GM20431 (cell line): ENCODE results near the gene RRP9.

Experiments used
- in situ Hi-C: fragments of 300-500 bp; cut with MseI, MboI; formaldehyde crosslinking; loops from one replicate; pipeline ENCODE4 v1.15.0; 2020; ENCODE audit warnings: low sequenced_read_pairs; ENCODE audit not compliant: unreplicated experiment

Gene RRP9

DNA sequence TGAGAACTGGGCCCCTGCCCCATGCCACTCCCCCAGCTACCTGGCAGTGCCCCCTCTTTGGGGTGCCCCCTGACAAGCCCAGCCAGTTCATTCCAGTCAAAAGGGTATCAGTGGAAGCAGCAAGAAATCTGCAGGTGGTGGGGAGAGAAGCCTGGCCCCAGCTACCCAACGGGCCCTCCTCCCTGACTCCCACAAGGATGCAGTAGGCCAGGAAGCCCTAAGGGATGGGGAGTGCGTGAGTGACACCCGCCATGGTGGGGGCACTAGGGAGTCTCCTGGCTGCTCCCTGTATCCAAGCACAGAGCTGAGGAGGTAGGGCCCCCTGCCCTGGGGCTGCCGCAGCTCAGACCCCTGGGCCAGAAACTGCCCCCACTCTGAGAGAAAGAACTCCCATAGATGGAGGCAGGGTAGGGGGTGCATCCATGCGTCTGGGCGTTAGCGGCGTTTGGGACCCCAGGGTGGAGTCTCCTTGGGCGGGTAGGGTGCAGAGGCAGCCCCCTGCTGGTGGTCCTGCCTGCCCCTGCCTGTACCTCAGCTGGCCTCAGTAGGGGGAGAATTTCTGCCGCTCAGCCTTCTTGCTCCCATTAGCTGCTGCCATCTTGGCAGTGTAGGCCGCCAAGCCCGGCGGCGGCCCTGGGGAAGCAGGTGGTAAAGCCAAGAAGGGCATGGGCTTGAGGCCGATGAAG lies 16.0 kb upstream of the RRP9 start:
- in situ Hi-C loops = no loop called here

DNA sequence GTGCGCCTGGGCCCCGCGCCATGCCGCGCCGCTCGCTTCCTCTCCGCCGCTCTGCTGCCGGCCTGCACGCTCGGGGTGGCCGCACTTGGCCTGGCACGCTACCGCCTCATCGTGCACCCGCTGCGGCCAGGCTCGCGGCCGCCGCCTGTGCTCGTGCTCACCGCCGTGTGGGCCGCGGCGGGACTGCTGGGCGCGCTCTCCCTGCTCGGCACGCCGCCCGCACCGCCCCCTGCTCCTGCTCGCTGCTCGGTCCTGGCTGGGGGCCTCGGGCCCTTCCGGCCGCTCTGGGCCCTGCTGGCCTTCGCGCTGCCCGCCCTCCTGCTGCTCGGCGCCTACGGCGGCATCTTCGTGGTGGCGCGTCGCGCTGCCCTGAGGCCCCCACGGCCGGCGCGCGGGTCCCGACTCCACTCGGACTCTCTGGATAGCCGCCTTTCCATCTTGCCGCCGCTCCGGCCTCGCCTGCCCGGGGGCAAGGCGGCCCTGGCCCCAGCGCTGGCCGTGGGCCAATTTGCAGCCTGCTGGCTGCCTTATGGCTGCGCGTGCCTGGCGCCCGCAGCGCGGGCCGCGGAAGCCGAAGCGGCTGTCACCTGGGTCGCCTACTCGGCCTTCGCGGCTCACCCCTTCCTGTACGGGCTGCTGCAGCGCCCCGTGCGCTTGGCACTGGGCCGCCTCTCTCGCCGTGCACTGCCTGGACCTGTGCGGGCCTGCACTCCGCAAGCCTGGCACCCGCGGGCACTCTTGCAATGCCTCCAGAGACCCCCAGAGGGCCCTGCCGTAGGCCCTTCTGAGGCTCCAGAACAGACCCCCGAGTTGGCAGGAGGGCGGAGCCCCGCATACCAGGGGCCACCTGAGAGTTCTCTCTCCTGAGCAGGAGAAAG lies 14.4 kb upstream of the RRP9 start:
- in situ Hi-C loops = no loop called here

- in situ Hi-C loops = no loop called here
Measured at GRCh38 chr3:51955175-51955892, 13.6 kb upstream of the RRP9 start, which contains the start of gene GPR62. Gene GPR62 (plus strand): TSS chr3:51955381. CDS start chr3:51955653, 272 bp downstream.

DNA sequence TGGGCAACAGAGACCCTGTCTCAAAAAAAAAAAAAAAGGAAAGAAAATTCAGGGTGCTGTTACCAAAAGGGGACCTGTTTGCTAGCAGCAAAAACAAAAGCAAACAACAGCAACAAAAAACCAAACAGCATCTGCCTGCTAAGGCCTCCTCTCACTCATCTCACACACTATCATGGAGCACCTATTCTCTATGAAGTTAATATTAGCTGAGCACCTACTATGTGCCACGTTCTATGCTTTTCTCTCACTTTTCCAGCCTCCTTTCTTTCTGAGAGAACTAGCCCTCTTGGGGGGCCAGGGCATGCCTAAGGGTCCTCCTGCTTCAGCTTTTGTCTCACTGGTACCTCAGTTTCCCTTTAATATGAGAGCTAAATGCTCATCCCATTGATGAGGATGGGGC lies 13.0 kb upstream of the RRP9 start:
- in situ Hi-C loops = no loop called here

GRCh38 chr3:51954105-51954504 lies 12.4 kb upstream of the RRP9 start:
- in situ Hi-C loops = no loop called here

DNA sequence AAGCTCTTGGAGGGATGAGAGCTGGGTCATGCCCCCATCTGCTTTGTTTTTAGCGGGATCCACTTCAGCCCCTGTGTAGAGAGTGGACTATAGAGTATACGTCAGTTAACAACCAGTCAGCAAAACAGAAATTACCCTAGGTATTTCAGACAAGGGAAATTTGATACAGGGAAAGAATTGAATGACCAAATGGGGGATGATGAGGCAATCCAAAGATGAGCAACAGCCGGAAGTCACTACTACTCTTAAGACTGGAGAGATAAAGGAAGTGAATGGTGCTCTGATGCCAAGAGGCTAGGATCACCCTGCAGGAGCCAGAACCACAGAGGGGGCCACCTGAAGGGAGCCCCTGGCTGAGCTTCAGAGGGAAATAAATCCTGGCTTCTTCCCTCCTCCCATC lies 11.7 kb upstream of the RRP9 start:
- in situ Hi-C loops = no loop called here

DNA sequence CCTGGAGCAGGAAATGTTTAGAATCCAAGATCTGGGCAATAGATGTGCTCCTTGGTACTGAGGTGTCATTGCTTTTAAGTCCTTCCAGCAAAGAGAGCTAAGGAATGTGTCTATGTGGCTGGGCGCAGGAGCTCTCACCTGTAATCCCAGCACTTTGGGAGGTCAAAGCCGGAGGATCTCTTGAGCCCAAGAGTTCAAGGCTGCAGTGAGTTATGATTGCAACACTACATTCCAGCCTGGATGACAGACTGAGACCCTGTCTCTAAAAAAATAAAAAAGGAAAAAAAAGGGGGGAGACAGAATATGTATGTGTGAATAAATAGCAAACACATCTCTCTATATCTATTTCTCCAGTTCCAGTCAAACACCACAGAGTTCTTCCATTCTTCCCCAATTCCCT lies 9.2 kb upstream of the RRP9 start:
- in situ Hi-C loops = no loop called here

GRCh38 chr3:51949121-51949520 lies 7.4 kb upstream of the RRP9 start:
- in situ Hi-C loops = no loop called here

GRCh38 chr3:51948016-51948580 lies 6.4 kb upstream of the RRP9 start:
- in situ Hi-C loops = no loop called here

GRCh38 chr3:51947215-51947900 lies 5.7 kb upstream of the RRP9 start:
- in situ Hi-C loops = no loop called here

GRCh38 chr3:51946796-51947195 lies 5.1 kb upstream of the RRP9 start:
- in situ Hi-C loops = no loop called here

GRCh38 chr3:51945926-51946705 lies 4.4 kb upstream of the RRP9 start:
- in situ Hi-C loops = no loop called here

DNA sequence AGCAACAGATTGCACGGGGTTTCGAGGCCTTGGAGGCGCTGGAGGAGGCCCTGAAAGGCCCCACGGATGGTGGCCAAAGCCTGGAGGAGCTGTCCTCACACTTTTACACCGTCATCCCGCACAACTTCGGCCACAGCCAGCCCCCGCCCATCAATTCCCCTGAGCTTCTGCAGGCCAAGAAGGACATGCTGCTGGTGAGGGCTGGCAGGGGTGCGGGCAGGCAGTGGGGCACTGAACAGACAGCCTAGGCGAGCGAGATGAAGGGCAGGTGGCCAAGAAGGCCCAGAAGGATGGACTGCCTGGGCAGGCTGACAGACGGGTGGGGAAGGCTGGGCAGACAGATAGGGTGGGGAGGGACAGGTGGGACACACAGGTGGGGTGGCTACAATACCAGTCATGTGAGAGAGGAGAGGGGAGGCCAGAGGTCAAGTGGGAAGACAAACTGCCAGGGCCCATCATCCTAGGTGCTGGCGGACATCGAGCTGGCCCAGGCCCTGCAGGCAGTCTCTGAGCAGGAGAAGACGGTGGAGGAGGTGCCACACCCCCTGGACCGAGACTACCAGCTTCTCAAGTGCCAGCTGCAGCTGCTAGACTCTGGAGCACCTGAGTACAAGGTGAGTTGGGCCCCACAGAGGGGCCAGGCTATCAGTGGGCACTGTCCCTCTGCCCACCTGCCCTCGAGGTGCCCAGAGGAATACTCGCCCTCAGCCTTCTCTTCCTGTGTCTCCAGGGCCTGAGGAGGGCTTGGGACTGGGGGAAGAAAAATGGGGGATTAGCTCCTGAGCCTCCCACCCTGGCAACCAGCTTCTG lies 3.5 kb upstream of the RRP9 start:
- in situ Hi-C loops = no loop called here

DNA sequence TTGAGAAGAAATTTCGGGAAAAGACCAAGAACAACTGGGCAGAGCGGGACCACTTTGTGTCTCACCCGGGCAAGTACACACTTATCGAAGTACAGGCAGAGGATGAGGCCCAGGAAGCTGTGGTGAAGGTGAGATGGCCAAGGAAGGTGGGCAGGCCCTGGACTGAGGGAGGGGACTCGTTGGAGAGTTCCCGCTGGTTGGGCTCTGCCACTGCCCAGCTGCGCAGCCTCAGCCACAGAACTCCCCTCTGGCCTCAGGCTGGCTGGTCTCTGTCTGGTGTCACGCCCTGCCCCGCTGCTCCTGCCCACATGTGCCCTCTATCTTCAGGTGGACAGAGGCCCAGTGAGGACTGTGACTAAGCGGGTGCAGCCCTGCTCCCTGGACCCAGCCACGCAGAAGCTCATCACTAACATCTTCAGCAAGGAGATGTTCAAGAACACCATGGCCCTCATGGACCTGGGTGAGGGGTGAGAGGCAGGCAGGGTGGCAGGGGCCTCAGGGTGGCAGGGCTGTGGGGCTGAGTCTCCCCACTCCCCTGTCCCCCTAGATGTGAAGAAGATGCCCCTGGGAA lies 2.8 kb upstream of the RRP9 start:
- in situ Hi-C loops = no loop called here

DNA sequence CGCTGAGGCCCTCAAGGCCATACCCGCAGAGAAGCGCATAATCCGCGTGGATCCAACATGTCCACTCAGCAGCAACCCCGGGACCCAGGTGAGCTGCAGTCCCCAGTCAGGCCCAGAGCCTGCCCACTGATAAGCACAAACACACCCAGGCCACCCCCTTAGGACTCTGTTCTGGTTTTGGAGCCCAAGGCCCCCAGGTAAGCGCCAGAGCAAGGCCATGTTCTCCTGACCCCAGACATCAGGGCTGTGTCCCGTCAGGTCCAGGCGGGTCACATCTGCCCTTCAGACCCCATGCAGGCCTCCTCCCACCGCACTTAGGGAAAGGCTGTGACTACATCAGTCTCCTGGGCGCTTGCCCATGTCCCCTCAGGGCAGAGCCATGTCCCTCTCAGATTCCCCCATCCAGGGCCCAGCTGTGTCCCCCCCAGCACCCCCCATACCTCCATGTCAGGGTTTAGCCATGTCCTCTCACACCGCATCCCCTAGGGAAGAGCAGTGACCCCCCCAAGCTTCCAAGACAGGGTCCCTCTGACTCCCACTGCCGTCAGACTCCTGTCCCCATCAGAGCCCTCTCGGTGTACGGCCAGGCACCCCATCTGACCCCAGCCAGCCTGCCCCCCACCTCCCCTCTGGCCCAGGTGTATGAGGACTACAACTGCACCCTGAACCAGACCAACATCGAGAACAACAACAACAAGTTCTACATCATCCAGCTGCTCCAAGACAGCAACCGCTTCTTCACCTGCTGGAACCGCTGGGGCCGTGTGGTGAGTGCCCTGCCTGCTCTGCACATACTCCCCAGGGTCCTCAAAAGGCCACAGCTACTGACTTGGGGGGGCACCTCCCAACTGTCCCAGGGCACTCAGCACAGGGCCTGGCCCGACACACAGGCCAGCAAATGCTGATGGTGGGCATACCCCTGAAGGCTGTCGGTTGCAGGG lies 2.0 kb upstream of the RRP9 start:
- in situ Hi-C loops = no loop called here

DNA sequence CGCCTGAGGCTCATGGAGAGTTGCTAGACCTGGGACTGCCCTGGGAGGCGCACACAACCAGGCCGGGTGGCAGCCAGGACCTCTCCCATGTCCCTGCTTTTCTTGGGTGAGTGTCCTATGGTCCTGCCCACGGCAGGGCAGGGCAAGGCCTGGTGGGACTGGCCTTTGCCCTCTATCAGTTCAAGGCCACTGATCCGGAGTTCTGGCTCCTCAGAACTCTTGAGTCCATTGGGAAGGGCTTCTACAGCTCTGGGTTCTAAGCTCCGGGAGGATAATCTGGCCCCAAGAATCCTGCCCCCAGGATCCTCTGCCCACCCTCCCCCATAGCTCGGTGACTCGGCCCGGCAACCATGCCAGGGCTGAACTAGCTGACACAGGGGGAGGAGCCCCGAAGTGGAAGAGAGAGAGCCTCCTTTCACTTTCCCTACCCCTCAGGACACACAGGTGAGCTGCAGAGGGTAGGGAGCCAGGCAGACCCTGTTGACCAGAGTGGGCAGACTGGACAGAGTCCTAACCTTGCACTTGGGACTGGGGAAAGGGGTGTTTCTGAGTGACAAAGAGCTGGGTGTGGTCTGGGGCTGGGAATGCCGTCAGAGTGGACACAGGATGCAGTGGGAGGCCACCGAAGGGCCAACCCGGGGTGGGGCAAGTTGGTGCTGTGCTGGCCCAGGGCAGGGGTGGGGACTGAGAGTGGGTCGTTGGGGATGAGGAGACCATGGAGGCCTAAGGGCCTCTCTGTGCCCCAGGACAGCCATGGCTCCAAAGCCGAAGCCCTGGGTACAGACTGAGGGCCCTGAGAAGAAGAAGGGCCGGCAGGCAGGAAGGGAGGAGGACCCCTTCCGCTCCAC lies 1.1 kb upstream of the RRP9 start:
- in situ Hi-C loops = no loop called here
